Smooth muscle cell (in vitro differentiated cells): ENCODE measurements around the gene GNB2. TPM values are rescaled to one million over a fixed set of nuclear protein-coding genes. Genes with fewer than 3 reads are reported as not detected.

ENCODE experiments used
- DNase-seq: peaks from one replicate; lab custom pipeline; 2025; ENCODE audit not compliant: unreplicated experiment; lab: John Stamatoyannopoulos, UW
- H2AFZ ChIP-seq: fragments of 200-600 bp; sonication (generic); 2 replicates; pipeline ENCODE4 v1.6.0; 2016; ENCODE audit warnings: antibody characterized with exemption, low read depth, mild to moderate bottlenecking
- H3F3A ChIP-seq: fragments of 200-600 bp; sonication (generic); 2 replicates; pipeline ENCODE4 v1.6.0; 2017; ENCODE audit warnings: antibody characterized with exemption, low read depth
- H3K27ac ChIP-seq: fragments of 200-600 bp; sonication (generic); 2 replicates; pipeline ENCODE4 v1.5.1; 2016; ENCODE audit warnings: low read depth, mild to moderate bottlenecking
- H3K27me3 ChIP-seq: fragments of 200-600 bp; sonication (generic); 2 replicates; pipeline ENCODE4 v1.6.1; 2016; ENCODE audit warnings: low read depth, mild to moderate bottlenecking
- H3K36me3 ChIP-seq: fragments of 200-600 bp; sonication (generic); 2 replicates; pipeline ENCODE4 v1.5.1; 2016; ENCODE audit warnings: low read depth
- H3K4me1 ChIP-seq: fragments of 200-600 bp; sonication (generic); 2 replicates; pipeline ENCODE4 v1.5.1; 2016; ENCODE audit warnings: low read depth
- H3K4me2 ChIP-seq: fragments of 200-600 bp; sonication (generic); 2 replicates; pipeline ENCODE4 v1.6.0; 2016; ENCODE audit warnings: mild to moderate bottlenecking
- H3K4me3 ChIP-seq: fragments of 200-600 bp; sonication (generic); 2 replicates; pipeline ENCODE4 v1.5.1; 2016; ENCODE audit warnings: mild to moderate bottlenecking
- H3K79me2 ChIP-seq: fragments of 200-600 bp; sonication (generic); 2 replicates; pipeline ENCODE4 v1.6.0; 2016; ENCODE audit warnings: low read depth, mild to moderate bottlenecking
- H3K9ac ChIP-seq: fragments of 200-600 bp; sonication (generic); 2 replicates; pipeline ENCODE4 v1.6.0; 2016; ENCODE audit warnings: low read depth
- H3K9me3 ChIP-seq: fragments of 200-600 bp; sonication (generic); replicated peaks from 2 replicates; pipeline ENCODE4 v1.5.1; 2016; ENCODE audit warnings: low read depth
- H4K20me1 ChIP-seq: fragments of 200-600 bp; sonication (generic); 2 replicates; pipeline ENCODE4 v1.6.0; 2016; ENCODE audit warnings: low read depth
- WGBS: methylation state at CpG from one replicate; pipeline ENCODE4 v1.1.7; 2016; ENCODE audit warnings: low lambda C conversion rate; 5-methylcytosine and 5-hydroxymethylcytosine counted together
- polyA plus RNA-seq: library from polyadenylated mRNA; unstranded; fragments of >200 nt; fragmentation: Nextera tagmentation; extraction: Ambion mirVana; gene quantifications from 2 replicates; pipeline ENCODE4 v1.2.1, GENCODE V29; 2016
- total RNA-seq: library from RNA; depleted of rRNA; stranded (reverse); fragments of >200 nt; gene quantifications from 2 replicates; pipeline ENCODE4 v1.2.3, GENCODE V29; 2014
- TF ChIP-seq, protein P1 (sequence below): fragments of 200-600 bp; sonication (generic); IDR thresholded peaks from 2 replicates; pipeline ENCODE4 v1.5.1; 2017; ENCODE audit warnings: borderline replicate concordance, mild to moderate bottlenecking, antibody characterized with exemption; ENCODE audit not compliant: insufficient read depth, poor library complexity, severe bottlenecking

GNB2 gene
- total and polyA plus RNA-seq, 2 experiments from 2014 or later = 90.7 to 219 TPM

- TF ChIP-seq, protein P1, sequence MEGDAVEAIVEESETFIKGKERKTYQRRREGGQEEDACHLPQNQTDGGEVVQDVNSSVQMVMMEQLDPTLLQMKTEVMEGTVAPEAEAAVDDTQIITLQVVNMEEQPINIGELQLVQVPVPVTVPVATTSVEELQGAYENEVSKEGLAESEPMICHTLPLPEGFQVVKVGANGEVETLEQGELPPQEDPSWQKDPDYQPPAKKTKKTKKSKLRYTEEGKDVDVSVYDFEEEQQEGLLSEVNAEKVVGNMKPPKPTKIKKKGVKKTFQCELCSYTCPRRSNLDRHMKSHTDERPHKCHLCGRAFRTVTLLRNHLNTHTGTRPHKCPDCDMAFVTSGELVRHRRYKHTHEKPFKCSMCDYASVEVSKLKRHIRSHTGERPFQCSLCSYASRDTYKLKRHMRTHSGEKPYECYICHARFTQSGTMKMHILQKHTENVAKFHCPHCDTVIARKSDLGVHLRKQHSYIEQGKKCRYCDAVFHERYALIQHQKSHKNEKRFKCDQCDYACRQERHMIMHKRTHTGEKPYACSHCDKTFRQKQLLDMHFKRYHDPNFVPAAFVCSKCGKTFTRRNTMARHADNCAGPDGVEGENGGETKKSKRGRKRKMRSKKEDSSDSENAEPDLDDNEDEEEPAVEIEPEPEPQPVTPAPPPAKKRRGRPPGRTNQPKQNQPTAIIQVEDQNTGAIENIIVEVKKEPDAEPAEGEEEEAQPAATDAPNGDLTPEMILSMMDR = no peak
Measured at GRCh38 chr7:100726996-100727761, 53.6 kb downstream of the GNB2 start.

DNA sequence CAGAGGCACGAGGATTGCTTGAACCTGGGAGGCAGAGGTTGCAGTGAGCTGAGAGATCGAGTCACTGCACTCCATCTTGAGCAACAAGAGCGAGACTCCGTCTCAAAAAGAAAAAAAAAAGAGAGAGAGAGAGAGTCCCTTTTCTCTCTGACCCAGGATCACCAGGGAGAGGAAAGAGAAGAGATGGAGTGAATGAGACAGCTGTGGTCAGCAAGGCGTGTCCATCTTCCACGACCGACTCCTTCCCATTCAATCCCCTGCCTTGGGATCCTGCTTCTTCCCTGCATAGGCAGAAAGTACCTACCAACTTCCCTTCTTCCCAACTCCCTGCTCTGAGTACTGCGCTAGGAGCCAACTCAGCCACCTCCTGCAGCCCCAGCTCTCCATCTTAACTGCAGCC lies 54.7 kb downstream of the GNB2 start:
- no peak overlapping the region for H2AFZ ChIP-seq
- no peaks in the 10 kb centered on the region for H3K79me2 ChIP-seq
- WGBS = 86% methylated on average over 8 of the region's 8 CpGs
- H3K9ac ChIP-seq = no peak overlapping the region
- no peaks in the 10 kb centered on the region for H3K9me3 ChIP-seq
- H3K4me3 ChIP-seq = no peak overlapping the region
- H4K20me1 ChIP-seq = no peaks in the 10 kb centered on the region
- H3K4me2 ChIP-seq = no peak overlapping the region
- peaks cover 13% of the 10 kb centered on the region for H3K27me3 ChIP-seq
- TF ChIP-seq, protein P1 = no peak
- no peak for DNase-seq
- peaks cover 3% of the 10 kb centered on the region for H3F3A ChIP-seq
- peaks cover 3% of the 10 kb centered on the region for H3K4me1 ChIP-seq
- no peaks in the 10 kb centered on the region for H3K36me3 ChIP-seq
- no peak overlapping the region for H3K27ac ChIP-seq

More at GRCh38 chr7:100726996-100727761, 53.6 kb downstream of the GNB2 start:
- Histone ChIP-seq H3K79me2 (no peaks in the 10 kb centered on the region), H2AFZ (no peak overlapping the region), H3F3A (peaks cover 3% of the 10 kb centered on the region), H3K4me1 (peaks cover 3% of the 10 kb centered on the region), H3K4me3 (no peak overlapping the region), H4K20me1 (no peaks in the 10 kb centered on the region), H3K27me3 (peaks cover 22% of the 10 kb centered on the region), H3K4me2 (peak overlapping the region; percentile 23), H3K36me3 (no peaks in the 10 kb centered on the region), H3K9ac (no peak overlapping the region), H3K27ac (no peak overlapping the region), H3K9me3 (no peaks in the 10 kb centered on the region)
- no peak for DNase-seq
- 64% methylated on average over 12 of the region's 12 CpGs for WGBS

Other genes with a start within 250 kb of the GNB2 start
- 0.27 and 5.3 TPM in 2 replicates for gene ZCWPW1, start 245.0 kb upstream of the GNB2 start, total RNA-seq
- gene ZCWPW1, start 245.0 kb upstream of the GNB2 start, polyA plus RNA-seq = 3.8 and 3.9 TPM in 2 replicates
- gene MEPCE, start 243.9 kb upstream of the GNB2 start, total RNA-seq = 19.7 and 20.3 TPM in 2 replicates
- 14.8 and 14.9 TPM in 2 replicates for gene MEPCE, start 243.9 kb upstream of the GNB2 start, polyA plus RNA-seq
- 12.5 and 21.5 TPM in 2 replicates for gene PPP1R35, start 237.2 kb upstream of the GNB2 start, total RNA-seq
- gene PPP1R35, start 237.2 kb upstream of the GNB2 start, polyA plus RNA-seq = 41.6 and 46.0 TPM in 2 replicates
- gene SPACDR, start 209.5 kb upstream of the GNB2 start, total RNA-seq = not detected in 2 replicates
- gene SPACDR, start 209.5 kb upstream of the GNB2 start, polyA plus RNA-seq = 0.58 and 2.2 TPM in 2 replicates
- 14.5 and 20.0 TPM in 2 replicates for gene TSC22D4, start 194.5 kb upstream of the GNB2 start, total RNA-seq
- gene TSC22D4, start 194.5 kb upstream of the GNB2 start, polyA plus RNA-seq = 46.9 and 51.1 TPM in 2 replicates
- gene NYAP1, start 189.8 kb upstream of the GNB2 start, total RNA-seq = 1.6 and 2.3 TPM in 2 replicates
- gene NYAP1, start 189.8 kb upstream of the GNB2 start, polyA plus RNA-seq = 0.07 TPM in 1 of 2 replicates, not detected in the other
- 2.7 TPM in 2 replicates for gene AGFG2, start 134.5 kb upstream of the GNB2 start, total RNA-seq
- gene AGFG2, start 134.5 kb upstream of the GNB2 start, polyA plus RNA-seq = 4.0 and 8.4 TPM in 2 replicates
- not detected in 2 replicates for gene SAP25, start 99.8 kb upstream of the GNB2 start, total RNA-seq
- gene SAP25, start 99.8 kb upstream of the GNB2 start, polyA plus RNA-seq = 1.9 and 2.6 TPM in 2 replicates
- gene LRCH4, start 87.6 kb upstream of the GNB2 start, total RNA-seq = 31.9 and 48.2 TPM in 2 replicates
- 58.5 and 68.2 TPM in 2 replicates for gene LRCH4, start 87.6 kb upstream of the GNB2 start, polyA plus RNA-seq
- gene FBXO24, start 87.4 kb upstream of the GNB2 start, total RNA-seq = 0.22 and 0.67 TPM in 2 replicates
- gene FBXO24, start 87.4 kb upstream of the GNB2 start, polyA plus RNA-seq = 0.61 and 1.2 TPM in 2 replicates
- gene PCOLCE, start 71.4 kb upstream of the GNB2 start, total RNA-seq = 169 TPM in 2 replicates
- 526 and 754 TPM in 2 replicates for gene PCOLCE, start 71.4 kb upstream of the GNB2 start, polyA plus RNA-seq
- 10.5 and 12.1 TPM in 2 replicates for gene MOSPD3, start 61.2 kb upstream of the GNB2 start, total RNA-seq
- 46.9 and 47.8 TPM in 2 replicates for gene MOSPD3, start 61.2 kb upstream of the GNB2 start, polyA plus RNA-seq
- gene TFR2, start 32.2 kb upstream of the GNB2 start, total RNA-seq = 1.8 and 1.9 TPM in 2 replicates
- gene TFR2, start 32.2 kb upstream of the GNB2 start, polyA plus RNA-seq = 3.2 TPM in 2 replicates
- not detected in 2 replicates for gene ACTL6B, start 17.3 kb upstream of the GNB2 start, total RNA-seq
- gene ACTL6B, start 17.3 kb upstream of the GNB2 start, polyA plus RNA-seq = not detected in 2 replicates
- gene GIGYF1, start 20.5 kb downstream of the GNB2 start, total RNA-seq = 10.7 and 13.1 TPM in 2 replicates
- 8.5 and 11.8 TPM in 2 replicates for gene GIGYF1, start 20.5 kb downstream of the GNB2 start, polyA plus RNA-seq
- 19.5 and 19.6 TPM in 2 replicates for gene POP7, start 32.4 kb downstream of the GNB2 start, total RNA-seq
- 58.7 and 62.3 TPM in 2 replicates for gene POP7, start 32.4 kb downstream of the GNB2 start, polyA plus RNA-seq
- gene EPO, start 46.7 kb downstream of the GNB2 start, total RNA-seq = not detected in 2 replicates
- not detected in 2 replicates for gene EPO, start 46.7 kb downstream of the GNB2 start, polyA plus RNA-seq
- not detected in 2 replicates for gene ZAN, start 59.9 kb downstream of the GNB2 start, total RNA-seq
- gene ZAN, start 59.9 kb downstream of the GNB2 start, polyA plus RNA-seq = not detected in 2 replicates
- gene EPHB4, start 153.8 kb downstream of the GNB2 start, total RNA-seq = 45.4 and 49.4 TPM in 2 replicates
- gene EPHB4, start 153.8 kb downstream of the GNB2 start, polyA plus RNA-seq = 50.5 and 56.3 TPM in 2 replicates
- gene SLC12A9, start 179.0 kb downstream of the GNB2 start, total RNA-seq = 8.9 and 16.8 TPM in 2 replicates
- gene SLC12A9, start 179.0 kb downstream of the GNB2 start, polyA plus RNA-seq = 12.1 and 17.8 TPM in 2 replicates
- gene TRIP6, start 193.6 kb downstream of the GNB2 start, total RNA-seq = 41.9 and 46.8 TPM in 2 replicates
- gene TRIP6, start 193.6 kb downstream of the GNB2 start, polyA plus RNA-seq = 65.6 and 87.0 TPM in 2 replicates
- gene SRRT, start 201.4 kb downstream of the GNB2 start, total RNA-seq = 17.8 and 32.1 TPM in 2 replicates
- 63.6 and 87.5 TPM in 2 replicates for gene SRRT, start 201.4 kb downstream of the GNB2 start, polyA plus RNA-seq
- gene UFSP1, start 216.0 kb downstream of the GNB2 start, total RNA-seq = 0.31 and 1.2 TPM in 2 replicates
- 2.6 and 2.9 TPM in 2 replicates for gene UFSP1, start 216.0 kb downstream of the GNB2 start, polyA plus RNA-seq
- 2.6 and 3.2 TPM in 2 replicates for gene ACHE, start 222.1 kb downstream of the GNB2 start, total RNA-seq
- 2.8 and 3.5 TPM in 2 replicates for gene ACHE, start 222.1 kb downstream of the GNB2 start, polyA plus RNA-seq